H1 (cell line): ENCODE results near the gene CTNNA3. TPM values are rescaled to one million over a fixed set of nuclear protein-coding genes. Genes with fewer than 3 reads are reported as not detected.

Experiments used
- CTCF ChIA-PET: fragments of 300-600 bp; sonication (Branson Sonifier 250); formaldehyde crosslinking; loops from one replicate; lab custom pipeline; 2021; ENCODE audit not compliant: partially characterized antibody; lab: Charles Lee
- POLR2A ChIA-PET: fragments of 300-600 bp; sonication (Branson Sonifier 250); formaldehyde crosslinking; loops from one replicate; lab custom pipeline; 2021; ENCODE audit warnings: inconsistent platforms; ENCODE audit not compliant: partially characterized antibody; lab: Charles Lee
- DNase-seq, 2 experiments: peaks; one replicate each; pipeline versions ENCODE4 v3.0.0 to v3.0.0-alpha.2; 2010 to 2022; ENCODE audit warnings: low spot score in 2 of 2, low read depth in 1 of 2, mixed read lengths in 1 of 2
- FAIRE-seq: peaks from 2 replicates; lab custom pipeline; 2011; peaks lifted over from hg19 to GRCh38; lab: Jason Lieb, UNC
- H2AFZ ChIP-seq: 2 replicates; pipeline ENCODE4 v1.8.1; 2012; ENCODE audit warnings: low read length, inconsistent platforms
- H2AK5ac ChIP-seq: 2 replicates; pipeline ENCODE4 v1.6.1; 2013; ENCODE audit warnings: low read depth, low read length
- H2BK120ac ChIP-seq: replicated peaks from 2 replicates; pipeline ENCODE3; 2013; ENCODE audit warnings: low read depth, low read length, inconsistent platforms
- H2BK12ac ChIP-seq: 2 replicates; pipeline ENCODE4 v1.6.1; 2013; ENCODE audit warnings: low read depth, low read length
- H2BK15ac ChIP-seq: 2 replicates; pipeline ENCODE4 v1.6.1; 2013; ENCODE audit warnings: low read length
- H2BK20ac ChIP-seq: 2 replicates; pipeline ENCODE4 v1.6.1; 2013; ENCODE audit warnings: low read length
- H2BK5ac ChIP-seq: 2 replicates; pipeline ENCODE4 v1.6.1; 2013; ENCODE audit warnings: low read depth, low read length
- H3K14ac ChIP-seq: 2 replicates; pipeline ENCODE4 v1.6.1; 2013; ENCODE audit warnings: inconsistent platforms; ENCODE audit not compliant: insufficient read length
- H3K18ac ChIP-seq: 2 replicates; pipeline ENCODE4 v1.6.1; 2013; ENCODE audit warnings: low read length; ENCODE audit errors: extremely low read depth
- H3K23ac ChIP-seq: 2 replicates; pipeline ENCODE4 v1.6.1; 2013; ENCODE audit warnings: inconsistent platforms; ENCODE audit not compliant: insufficient read length
- H3K23me2 ChIP-seq: 2 replicates; pipeline ENCODE4 v1.6.1; 2013; ENCODE audit warnings: low read depth, low read length
- H3K27ac ChIP-seq: 2 replicates; pipeline ENCODE4 v1.6.1; 2011; ENCODE audit warnings: low read depth, low read length, inconsistent platforms
- H3K27me3 ChIP-seq, 4 experiments: replicated peaks in 1 of 4; 1 replicate in 1 of 4; 2 replicates in 3 of 4; pipeline versions ENCODE4 v1.6.1 to v1.8.1; 2011 to 2013; ENCODE audit warnings: low read length in 3 of 4, mild to moderate bottlenecking in 3 of 4, inconsistent platforms in 2 of 4, mixed read lengths in 2 of 4, moderate library complexity in 1 of 4; ENCODE audit not compliant: control insufficient read depth in 3 of 4, insufficient read depth in 3 of 4; ENCODE audit errors: extremely low read depth in 1 of 4
- H3K36me3 ChIP-seq, 4 experiments: 2 replicates each; pipeline versions ENCODE4 v1.6.1 to v1.8.1; 2011 to 2013; ENCODE audit warnings: mild to moderate bottlenecking in 4 of 4, low read length in 3 of 4, moderate library complexity in 2 of 4, control low read depth in 1 of 4, inconsistent platforms in 1 of 4; ENCODE audit not compliant: insufficient read depth in 4 of 4, control insufficient read depth in 2 of 4
- H3K4ac ChIP-seq: replicated peaks from 2 replicates; pipeline ENCODE3; 2013; ENCODE audit warnings: low read length, low read depth, mixed read lengths, inconsistent platforms; ENCODE audit not compliant: insufficient read length
- H3K4me1 ChIP-seq, 4 experiments: replicated peaks in 1 of 4; 1 replicate in 1 of 4; 2 replicates in 3 of 4; pipeline versions ENCODE4 v1.6.1 to v1.8.1; 2011 to 2013; ENCODE audit warnings: low read length in 3 of 4, inconsistent platforms in 2 of 4, mixed read lengths in 1 of 4; ENCODE audit not compliant: insufficient read depth in 4 of 4, control insufficient read depth in 3 of 4
- H3K4me2 ChIP-seq, 2 experiments: 2 replicates each; pipeline versions ENCODE4 v1.6.1 to v1.8.1; 2011 to 2013; ENCODE audit warnings: low read depth in 2 of 2, low read length in 2 of 2, control low read depth in 1 of 2, inconsistent platforms in 1 of 2, mild to moderate bottlenecking in 1 of 2; ENCODE audit not compliant: insufficient read depth in 1 of 2
- H3K4me3 ChIP-seq, 4 experiments: fragments of 200-600, 300-600 bp in 1 of 4; sonication (generic), shearing (Covaris generic), sonication (Bioruptor Twin) in 1 of 4; 2 replicates each; pipeline versions ENCODE4 v1.5.1 to v1.8.1; 2011 to 2016; ENCODE audit warnings: low read length in 4 of 4, low read depth in 3 of 4, control low read depth in 2 of 4, inconsistent platforms in 2 of 4, mild to moderate bottlenecking in 2 of 4, mixed read lengths in 1 of 4, moderate library complexity in 1 of 4; ENCODE audit not compliant: insufficient read depth in 2 of 4; ENCODE audit errors: extremely low read depth in 1 of 4
- H3K56ac ChIP-seq: replicated peaks from 2 replicates; pipeline ENCODE3; 2013; ENCODE audit warnings: low read depth, mild to moderate bottlenecking, mixed read lengths, low read length, inconsistent platforms; ENCODE audit not compliant: insufficient read length
- H3K79me1 ChIP-seq: 2 replicates; pipeline ENCODE4 v1.6.1; 2013; ENCODE audit warnings: low read depth, low read length, control low read depth
- H3K79me2 ChIP-seq, 2 experiments: 2 replicates each; pipeline versions ENCODE4 v1.6.1 to v1.8.1; 2012 to 2013; ENCODE audit warnings: low read length in 2 of 2, mild to moderate bottlenecking in 2 of 2, inconsistent platforms in 1 of 2; ENCODE audit not compliant: insufficient read depth in 2 of 2, control insufficient read depth in 1 of 2
- H3K9ac ChIP-seq, 4 experiments: replicated peaks in 1 of 4; 1 replicate in 1 of 4; 2 replicates in 3 of 4; pipeline versions ENCODE4 v1.6.1 to v1.8.1; 2011 to 2013; ENCODE audit warnings: low read depth in 3 of 4, low read length in 3 of 4, control low read depth in 2 of 4, mild to moderate bottlenecking in 2 of 4, moderate library complexity in 2 of 4, inconsistent platforms in 1 of 4; ENCODE audit errors: extremely low read depth in 1 of 4
- H3K9me3 ChIP-seq, 2 experiments: 2 replicates each; pipeline versions ENCODE4 v1.6.1 to v1.8.1; 2012 to 2013; ENCODE audit warnings: mild to moderate bottlenecking in 2 of 2, moderate library complexity in 2 of 2, control low read depth in 1 of 2, inconsistent platforms in 1 of 2, low read depth in 1 of 2, low read length in 1 of 2, mixed read lengths in 1 of 2; ENCODE audit not compliant: insufficient read depth in 2 of 2
- H4K20me1 ChIP-seq, 2 experiments: replicated peaks in 1 of 2; 2 replicates each; pipeline versions ENCODE3 to v1.8.1; 2011 to 2013; ENCODE audit warnings: inconsistent platforms in 2 of 2, low read length in 2 of 2, mild to moderate bottlenecking in 1 of 2; ENCODE audit not compliant: insufficient read depth in 2 of 2, control insufficient read depth in 1 of 2
- H4K5ac ChIP-seq: 2 replicates; pipeline ENCODE4 v1.6.1; 2013; ENCODE audit warnings: low read length, low read depth, mixed read lengths, inconsistent platforms; ENCODE audit not compliant: insufficient read length
- H4K8ac ChIP-seq: 2 replicates; pipeline ENCODE4 v1.8.0; 2013; ENCODE audit warnings: mild to moderate bottlenecking, moderate library complexity, low read length, inconsistent platforms; ENCODE audit not compliant: insufficient read depth; ENCODE audit errors: extremely low read depth
- H4K91ac ChIP-seq: replicated peaks from 2 replicates; pipeline ENCODE3; 2013; ENCODE audit warnings: low read length, mixed read lengths, inconsistent platforms; ENCODE audit not compliant: insufficient read length
- SP2 ChIP-seq: IDR thresholded peaks from 2 replicates; pipeline ENCODE4 v1.6.1; 2012; ENCODE audit warnings: mild to moderate bottlenecking, low read length, inconsistent platforms
- WGBS, 2 experiments: shearing (Covaris generic) in 1 of 2; methylation state at CpG; one replicate each; pipeline versions ENCODE4 v1.1.6 to v1.1.7; 2013 to 2015; ENCODE audit warnings: low lambda C conversion rate in 2 of 2, mixed read lengths in 2 of 2, inconsistent platforms in 1 of 2, low coverage in 1 of 2, missing lambda C conversion rate in 1 of 2; ENCODE audit not compliant: insufficient replicate concordance in 2 of 2, insufficient coverage in 1 of 2, insufficient read length in 1 of 2; ENCODE audit errors: extremely low coverage in 1 of 2, missing lambda C conversion rate in 1 of 2; 5-methylcytosine and 5-hydroxymethylcytosine counted together
- polyA plus RNA-seq, 7 experiments: library from polyadenylated mRNA; depleted of rRNA in 3 of 7; stranded (reverse) in 5 of 7; unstranded in 2 of 7; fragments of >200 nt in 5 of 7; fragments of 200-250 nt in 2 of 7; gene quantifications; 1 replicate in 5 of 7; 2 replicates in 1 of 7; 4 replicates in 1 of 7; pipeline versions ENCODE4 v1.2.1 to v1.2.3, GENCODE V29; 2011 to 2013; ENCODE audit warnings: missing spikeins in 2 of 7, mixed read lengths in 2 of 7
- total RNA-seq: library from RNA; stranded (reverse); fragmentation: NEBNext Ultra II Directional; extraction: Animal tissue kit (Norgen Biotek cat#: 25700); gene quantifications from 2 replicates; pipeline ENCODE4 v1.2.1, GENCODE V29; 2021

The CTNNA3 gene
- total and polyA plus RNA-seq, 2 of the 8 experiments (the other 6 are each of a cell fraction or from before 2014, with no cell fraction given): 1.3 to 1.5 TPM

- H3K4ac ChIP-seq: no peak overlapping the region
- H3K27me3 ChIP-seq: no peaks in the 10 kb centered on the region
- no peak overlapping the region for H3K23ac ChIP-seq
- H3K56ac ChIP-seq: no peak overlapping the region
- H2BK12ac ChIP-seq: no peak overlapping the region
- no peaks in the 10 kb centered on the region for H3K36me3 ChIP-seq
- no peak overlapping the region for H2AK5ac ChIP-seq
- DNase-seq (no peak), FAIRE-seq (no peak)
- H2AFZ ChIP-seq: no peak overlapping the region
- H3K4me1 ChIP-seq: no peaks in the 10 kb centered on the region
- no peaks in the 10 kb centered on the region for H3K79me1 ChIP-seq
- no peak overlapping the region for H3K27ac ChIP-seq
- 75% methylated on average over 1 of the region's 1 CpG; no CpG with 5 or more reads in 1 of the 2 experiments for WGBS, 2 experiments
- H4K8ac ChIP-seq: no peak overlapping the region
- H4K20me1 ChIP-seq: no peaks in the 10 kb centered on the region
- no peak overlapping the region for H4K91ac ChIP-seq
- no peak for TF ChIP-seq SP2
- no peak overlapping the region for H4K5ac ChIP-seq
- no peak overlapping the region for H3K4me3 ChIP-seq
- H2BK120ac ChIP-seq: no peak overlapping the region
- no peak overlapping the region for H2BK15ac ChIP-seq
- no peak overlapping the region for H3K9ac ChIP-seq
- no peak overlapping the region for H3K18ac ChIP-seq
- no peaks in the 10 kb centered on the region for H3K79me2 ChIP-seq
- H3K23me2 ChIP-seq: no peaks in the 10 kb centered on the region
- no peak overlapping the region for H2BK20ac ChIP-seq
- H3K9me3 ChIP-seq: 0 out of 4 replicates have a peak, but pooled peaks cover 0 to 3% of the 10 kb centered on the region in 2 experiments
- no peak overlapping the region for H3K4me2 ChIP-seq
- H3K14ac ChIP-seq: no peak overlapping the region
- H2BK5ac ChIP-seq: no peak overlapping the region
- ChIA-PET CTCF (interaction anchor here (0.6 kb wide), 1 partner anchor 565 kb away, joined by 5 read pairs; no protein-coding TSS in a partner anchor), POLR2A (no interaction called here)
Observed at GRCh38 chr10:66349726-66350125, 1346.3 kb downstream of the CTNNA3 start.
